HCT116 (cell line): ENCODE results near the gene TMEM156. TPM values are rescaled to one million over a fixed set of nuclear protein-coding genes. Genes with fewer than 3 reads are reported as not detected.
A peak's percentile ranks its signal among the peaks of the same experiment; 100 is the strongest.

Source experiments
- ATAC-seq: fragments of 200-7000 bp; cut with Tn5 transposase; 2 replicates; pipeline ENCODE4 v1.9.1; 2020; ENCODE audit warnings: mild to moderate bottlenecking, moderate library complexity
- BruUV-seq: library from RNA; stranded (reverse); fragments of 400-500 nt; replicated peaks from 2 replicates; lab custom pipeline; 2021; lab: Mats Ljungman, UMichigan
- CTCF ChIA-PET: fragments of 300-600 bp; sonication (Branson Sonifier 250); formaldehyde crosslinking; loops from one replicate; lab custom pipeline; 2021; ENCODE audit warnings: antibody characterized with exemption; lab: Charles Lee
- POLR2A ChIA-PET: fragments of 300-600, 350-600 bp; sonication (Branson Sonifier 250); formaldehyde crosslinking; loops from one replicate; lab custom pipeline; 2021; ENCODE audit warnings: antibody characterized with exemption; lab: Charles Lee
- RAD21 ChIA-PET, 2 experiments: fragments of 300-600 bp; sonication (Branson Sonifier 250); formaldehyde crosslinking; loops; one replicate each; lab custom pipeline; 2023; ENCODE audit warnings: low total read pairs in 2 of 2; ENCODE audit not compliant: uncharacterized antibody in 2 of 2, unreplicated experiment in 2 of 2, low non-redundant PET in 1 of 2; lab: Charles Lee
- DNase-seq: peaks from one replicate; pipeline ENCODE4 v3.0.0-alpha.2; 2010; ENCODE audit warnings: low read depth, low spot score
- H2AFZ ChIP-seq: fragments of 200-600 bp; shearing (Covaris generic), sonication (generic); 2 replicates; pipeline ENCODE4 v1.6.1; 2017; ENCODE audit warnings: low read depth, mixed run types, mixed read lengths, antibody characterized with exemption, low read length; ENCODE audit not compliant: poor library complexity, severe bottlenecking
- H3K27ac ChIP-seq: 2 replicates; pipeline ENCODE4 v1.5.1; 2012; ENCODE audit warnings: low read depth, low read length
- H3K27me3 ChIP-seq: fragments of 200-600 bp; sonication (generic); 2 replicates; pipeline ENCODE4 v1.6.1; 2016; ENCODE audit warnings: mixed run types, low read length, mixed read lengths; ENCODE audit not compliant: insufficient read depth
- H3K36me3 ChIP-seq, 2 experiments: fragments of 200-500 bp in 1 of 2; fragments of 200-600 bp in 1 of 2; sonication (Bioruptor generic) in 1 of 2; sonication (generic) in 1 of 2; 2 replicates each; pipeline versions ENCODE4 v1.5.1 to v1.6.1; 2014 to 2016; ENCODE audit warnings: low read length in 2 of 2, inconsistent platforms in 1 of 2, mixed read lengths in 1 of 2, mixed run types in 1 of 2; ENCODE audit not compliant: insufficient read depth in 2 of 2, control insufficient read depth in 1 of 2
- H3K4me1 ChIP-seq, 2 experiments: fragments of 200-600 bp in 1 of 2; sonication (generic) in 1 of 2; 2 replicates each; pipeline versions ENCODE4 v1.5.1 to v1.6.1; 2012 to 2017; ENCODE audit warnings: low read length in 2 of 2, inconsistent platforms in 1 of 2, mild to moderate bottlenecking in 1 of 2, mixed read lengths in 1 of 2, mixed run types in 1 of 2, moderate library complexity in 1 of 2; ENCODE audit not compliant: insufficient read depth in 2 of 2, control insufficient read depth in 1 of 2
- H3K4me2 ChIP-seq: fragments of 200-600 bp; sonication (generic); 2 replicates; pipeline ENCODE4 v1.6.1; 2017; ENCODE audit warnings: mixed run types, low read length, mixed read lengths
- H3K4me3 ChIP-seq, 2 experiments: fragments of 200-600 bp in 1 of 2; sonication (generic) in 1 of 2; replicated peaks in 1 of 2; 2 replicates each; pipeline ENCODE4 v1.5.1; 2011 to 2016; ENCODE audit warnings: low read length in 2 of 2, control low read depth in 1 of 2, low read depth in 1 of 2, mild to moderate bottlenecking in 1 of 2, mixed read lengths in 1 of 2, mixed run types in 1 of 2
- H3K79me2 ChIP-seq: fragments of 200-600 bp; sonication (generic); 2 replicates; pipeline ENCODE4 v1.6.1; 2017; ENCODE audit warnings: mild to moderate bottlenecking, mixed run types, low read length, moderate library complexity, mixed read lengths; ENCODE audit not compliant: insufficient read depth
- H3K9ac ChIP-seq: fragments of 200-600 bp; sonication (generic); 2 replicates; pipeline ENCODE4 v1.6.1; 2016; ENCODE audit warnings: low read length, mixed read lengths
- H3K9me2 ChIP-seq: fragments of 200-600 bp; sonication (generic), shearing (Covaris generic); 2 replicates; pipeline ENCODE4 v1.6.1; 2017; ENCODE audit warnings: mixed run types, mild to moderate bottlenecking, moderate library complexity; ENCODE audit not compliant: insufficient read depth
- H3K9me3 ChIP-seq, 2 experiments: fragments of 200-500 bp in 1 of 2; fragments of 200-600 bp in 1 of 2; sonication (Bioruptor generic) in 1 of 2; sonication (generic) in 1 of 2; 2 replicates each; pipeline ENCODE4 v1.6.1; 2014 to 2017; ENCODE audit warnings: low read length in 2 of 2, mixed read lengths in 2 of 2, inconsistent platforms in 1 of 2, low read depth in 1 of 2, mild to moderate bottlenecking in 1 of 2, mixed run types in 1 of 2, moderate library complexity in 1 of 2; ENCODE audit not compliant: control insufficient read depth in 1 of 2, insufficient read depth in 1 of 2
- H4K20me1 ChIP-seq: fragments of 200-600 bp; sonication (generic), shearing (Covaris generic); 2 replicates; pipeline ENCODE4 v1.6.1; 2017; ENCODE audit warnings: mixed run types, mild to moderate bottlenecking, moderate library complexity; ENCODE audit not compliant: insufficient read depth
- ATF3 ChIP-seq: IDR thresholded peaks from 2 replicates; pipeline ENCODE4 v1.6.1; 2012
- CEBPB ChIP-seq: IDR thresholded peaks from 2 replicates; pipeline ENCODE4 v1.6.1; 2012; ENCODE audit warnings: low read depth
- CTCF ChIP-seq, 3 experiments: fragments of 200-600 bp in 1 of 3; sonication (generic) in 1 of 3; IDR thresholded peaks in 2 of 3; conservative IDR thresholded peaks in 1 of 3; 2 replicates each; pipeline ENCODE4 v1.5.1; 2012 to 2017; ENCODE audit warnings: low read depth in 2 of 3, low read length in 2 of 3, antibody characterized with exemption in 1 of 3, borderline replicate concordance in 1 of 3, control low read depth in 1 of 3, mild to moderate bottlenecking in 1 of 3, mixed read lengths in 1 of 3, mixed run types in 1 of 3, moderate library complexity in 1 of 3; ENCODE audit not compliant: insufficient read depth in 1 of 3
- ELF1 ChIP-seq: IDR thresholded peaks from 2 replicates; pipeline ENCODE4 v1.6.1; 2012; ENCODE audit warnings: low read depth, borderline replicate concordance
- EZH2 ChIP-seq: fragments of 200-600 bp; sonication (generic); IDR thresholded peaks from 2 replicates; pipeline ENCODE4 v1.6.1; 2017; ENCODE audit warnings: antibody characterized with exemption, mixed run types
- EZH2phosphoT487 ChIP-seq: fragments of 200-600 bp; IDR thresholded peaks from 2 replicates; pipeline ENCODE4 v1.6.1; 2018; ENCODE audit warnings: antibody characterized with exemption, borderline replicate concordance
- FOSL1 ChIP-seq: IDR thresholded peaks from 2 replicates; pipeline ENCODE4 v1.6.1; 2012; ENCODE audit warnings: low read depth
- JUND ChIP-seq: IDR thresholded peaks from 2 replicates; pipeline ENCODE4 v1.6.1; 2012
- MAX ChIP-seq: IDR thresholded peaks from 2 replicates; pipeline ENCODE4 v1.6.1; 2012
- POLR2A ChIP-seq: IDR thresholded peaks from 2 replicates; pipeline ENCODE4 v1.7.0; 2011; ENCODE audit warnings: borderline replicate concordance; ENCODE audit not compliant: insufficient read depth, insufficient read length; ENCODE audit errors: extremely low read depth
- POLR2AphosphoS5 ChIP-seq: IDR thresholded peaks from 2 replicates; pipeline ENCODE4 v1.6.1; 2011; ENCODE audit warnings: mild to moderate bottlenecking, low read depth, low read length, moderate library complexity
- RAD21 ChIP-seq: IDR thresholded peaks from 2 replicates; pipeline ENCODE4 v1.6.1; 2012; ENCODE audit warnings: low read depth, mild to moderate bottlenecking
- SIN3A ChIP-seq: IDR thresholded peaks from 2 replicates; pipeline ENCODE4 v1.6.1; 2012; ENCODE audit warnings: low read depth
- SRF ChIP-seq: IDR thresholded peaks from 2 replicates; pipeline ENCODE4 v1.6.1; 2012; ENCODE audit warnings: low read depth
- TCF7L2 ChIP-seq: IDR thresholded peaks from 2 replicates; pipeline ENCODE4 v1.7.0; 2011; ENCODE audit warnings: borderline replicate concordance, inconsistent platforms; ENCODE audit not compliant: insufficient read depth, insufficient read length; ENCODE audit errors: extremely low read depth
- YY1 ChIP-seq: IDR thresholded peaks from 2 replicates; pipeline ENCODE4 v1.6.1; 2011; ENCODE audit warnings: low read length, low read depth, moderate library complexity, mild to moderate bottlenecking; ENCODE audit not compliant: insufficient replicate concordance; ENCODE audit errors: extremely low read depth
- ZBTB33 ChIP-seq: IDR thresholded peaks from 2 replicates; pipeline ENCODE4 v1.6.1; 2011; ENCODE audit warnings: mild to moderate bottlenecking, low read length, moderate library complexity; ENCODE audit not compliant: insufficient replicate concordance; ENCODE audit errors: extremely low read depth
- ZFX ChIP-seq: fragments of 450-650 bp; IDR thresholded peaks from 2 replicates; pipeline ENCODE4 v1.6.1; 2017
- ZNF274 ChIP-seq: fragments of 200-500 bp; sonication (Bioruptor generic); IDR thresholded peaks from 2 replicates; pipeline ENCODE4 v1.6.1; 2014; ENCODE audit warnings: mild to moderate bottlenecking, low read depth, low read length, inconsistent platforms
- intact Hi-C: fragments of 100-400 bp; cut with micrococcal nuclease; formaldehyde crosslinking; loops from 2 replicates; pipeline ENCODE4 v1.10.0; 2022
- total RNA-seq: library from RNA; stranded (reverse); gene quantifications from one replicate; pipeline ENCODE4 v1.2.1, GENCODE V29; 2021; ENCODE audit not compliant: unreplicated experiment

TMEM156 gene
- total RNA-seq, 1 experiment from 2014 or later, result 0.22 TPM

- TF ChIP-seq EZH2, result no peak
- TF ChIP-seq ATF3, result no peak
- TF ChIP-seq TCF7L2, result no peak
- no peak for TF ChIP-seq FOSL1
Observed at GRCh38 chr4:39024311-39024865, 7.8 kb downstream of the TMEM156 start (continued).

- H3K36me3 ChIP-seq, result no peaks in the 10 kb centered on the region
- no peaks in the 10 kb centered on the region for H3K79me2 ChIP-seq
- H2AFZ ChIP-seq, result peak overlapping the region; percentile 52
- CTCF ChIA-PET, result no interaction called here
- peaks cover 0 to 4% of the 10 kb centered on the region in 2 experiments; a peak in 1 of 4 replicates for H3K4me1 ChIP-seq
- DNase-seq (no peak), ATAC-seq (no peak)
- no peaks in the 10 kb centered on the region for H3K9me2 ChIP-seq
- BruUV-seq, result no TSS peak
- H3K4me3 ChIP-seq, result no peak overlapping the region
- no peak overlapping the region for H3K9ac ChIP-seq
- H3K9me3 ChIP-seq, result no peaks in the 10 kb centered on the region
- no peaks in the 10 kb centered on the region for H3K27me3 ChIP-seq
- no peak overlapping the region for H3K27ac ChIP-seq
- H3K4me2 ChIP-seq, result no peak overlapping the region
- H4K20me1 ChIP-seq, result no peaks in the 10 kb centered on the region
- intact Hi-C loops, result no loop called here
- RAD21 ChIA-PET, result no interaction called here
- POLR2A ChIA-PET, result no interaction called here
- no peak for TF ChIP-seq ZBTB33
- no peak for TF ChIP-seq ELF1
- no peak for TF ChIP-seq YY1
- TF ChIP-seq ZFX, result no peak
- no peak for TF ChIP-seq ZNF274
- no peak for TF ChIP-seq JUND
- no peak for TF ChIP-seq RAD21
- TF ChIP-seq MAX, result no peak
- no peak for TF ChIP-seq SIN3A
- TF ChIP-seq EZH2, result no peak
- no peak for TF ChIP-seq CTCF (IDR thresholded peaks at IDR 0.05 in 2 of 3, conservative IDR thresholded peaks at IDR 0.05 in 1 of 3; ENCODE audit: borderline replicate concordance in 1 of 3, insufficient read depth in 1 of 3, low read depth in 2 of 3, low read length in 2 of 3)
- TF ChIP-seq TCF7L2, result no peak
- no peak for TF ChIP-seq ATF3
- TF ChIP-seq CEBPB, result no peak
- no peak for TF ChIP-seq POLR2AphosphoS5
- no peak for TF ChIP-seq SRF
- no peak for TF ChIP-seq POLR2A
- TF ChIP-seq EZH2phosphoT487, result no peak
Observed at GRCh38 chr4:39023059-39023458, 9.2 kb downstream of the TMEM156 start.
